Stomach (tissue), 4 donors: ENCODE measurements around the gene CD40.

Experiments
- POLR2A ChIP-seq, 4 donors: fragments of 450-650 bp; IDR thresholded peaks; one replicate each; pipeline ENCODE4 v1.6.1; 2016; ENCODE audit warnings: antibody characterized with exemption in 4 of 4, control low read depth in 2 of 4, mild to moderate bottlenecking in 1 of 4, moderate library complexity in 1 of 4
- POLR2AphosphoS5 ChIP-seq, 3 donors: sonication (generic); formaldehyde crosslinking; IDR thresholded peaks; one replicate each; pipeline ENCODE4 v1.6.1; 2016; ENCODE audit warnings: antibody characterized with exemption in 3 of 3
- TF ChIP-seq, protein P1 (sequence below), 7 experiments: fragments of 450-650 bp in 4 of 7; fragments of 200-600 bp in 3 of 7; sonication (generic) in 3 of 7; IDR thresholded peaks; one replicate each; pipeline ENCODE4 v1.5.1; 2016 to 2019; ENCODE audit warnings: antibody characterized with exemption in 7 of 7, control low read depth in 2 of 7, mild to moderate bottlenecking in 1 of 7

DNA sequence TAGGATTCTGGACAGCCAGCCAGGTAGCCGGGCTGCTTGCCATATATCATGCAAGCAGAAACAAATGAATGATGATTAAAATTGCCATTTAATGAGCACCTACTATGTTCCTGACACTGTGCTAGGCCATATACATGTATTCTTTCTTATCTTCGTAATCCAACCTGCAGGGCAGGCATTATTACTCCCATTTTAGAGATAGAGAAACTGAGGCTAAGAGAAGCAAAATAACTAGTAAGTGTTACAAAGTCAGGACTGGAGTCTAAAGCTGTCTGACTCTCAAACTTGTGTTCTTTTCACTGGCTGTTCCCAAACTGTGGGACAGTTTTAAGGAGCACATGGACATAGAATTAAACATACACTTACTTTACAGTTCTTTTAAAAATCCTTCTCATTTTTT lies 2.0 kb downstream of the CD40 start:
- TF ChIP-seq, protein P1, sequence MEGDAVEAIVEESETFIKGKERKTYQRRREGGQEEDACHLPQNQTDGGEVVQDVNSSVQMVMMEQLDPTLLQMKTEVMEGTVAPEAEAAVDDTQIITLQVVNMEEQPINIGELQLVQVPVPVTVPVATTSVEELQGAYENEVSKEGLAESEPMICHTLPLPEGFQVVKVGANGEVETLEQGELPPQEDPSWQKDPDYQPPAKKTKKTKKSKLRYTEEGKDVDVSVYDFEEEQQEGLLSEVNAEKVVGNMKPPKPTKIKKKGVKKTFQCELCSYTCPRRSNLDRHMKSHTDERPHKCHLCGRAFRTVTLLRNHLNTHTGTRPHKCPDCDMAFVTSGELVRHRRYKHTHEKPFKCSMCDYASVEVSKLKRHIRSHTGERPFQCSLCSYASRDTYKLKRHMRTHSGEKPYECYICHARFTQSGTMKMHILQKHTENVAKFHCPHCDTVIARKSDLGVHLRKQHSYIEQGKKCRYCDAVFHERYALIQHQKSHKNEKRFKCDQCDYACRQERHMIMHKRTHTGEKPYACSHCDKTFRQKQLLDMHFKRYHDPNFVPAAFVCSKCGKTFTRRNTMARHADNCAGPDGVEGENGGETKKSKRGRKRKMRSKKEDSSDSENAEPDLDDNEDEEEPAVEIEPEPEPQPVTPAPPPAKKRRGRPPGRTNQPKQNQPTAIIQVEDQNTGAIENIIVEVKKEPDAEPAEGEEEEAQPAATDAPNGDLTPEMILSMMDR (IDR thresholded peaks at IDR 0.05): no peak
- TF ChIP-seq POLR2A (IDR thresholded peaks at IDR 0.05) (no peak), POLR2AphosphoS5 (IDR thresholded peaks at IDR 0.05) (no peak)
